Esophagus muscularis mucosa (tissue), 3 donors: ENCODE data around the gene KDM6A.

Source experiments
- CTCF ChIP-seq, 3 experiments: fragments of 200-600 bp in 2 of 3; fragments of 450-650 bp in 1 of 3; sonication (generic) in 2 of 3; IDR thresholded peaks; one replicate each; pipeline ENCODE4 v1.5.1; 2017 to 2019; ENCODE audit warnings: antibody characterized with exemption in 3 of 3, mild to moderate bottlenecking in 2 of 3, moderate library complexity in 1 of 3
- POLR2AphosphoS5 ChIP-seq, 2 donors: sonication (generic); formaldehyde crosslinking; IDR thresholded peaks; one replicate each; pipeline ENCODE4 v1.6.1; 2017; ENCODE audit warnings: antibody characterized with exemption in 2 of 2

- no peak for TF ChIP-seq CTCF (IDR thresholded peaks at IDR 0.05)
- TF ChIP-seq POLR2AphosphoS5 (IDR thresholded peaks at IDR 0.05): no peak
These were observed 3.8 kb downstream of the KDM6A start for GRCh38 chrX:44876767-44877166.
